Activated CD4-positive, alpha-beta T cell treated with anti-CD3 and anti-CD28 coated beads, Interleukin-2, amount 10 ng/mL, durations not matched to agents 7 days and 5 days (primary cell): ENCODE measurements around the gene IGSF5. TPM values are rescaled to one million over a fixed set of nuclear protein-coding genes. Genes with fewer than 3 reads are reported as not detected.

Experiments used
- CTCF ChIA-PET: fragments of 350-600 bp; sonication (Branson Sonifier 250); formaldehyde crosslinking; loops from one replicate; lab custom pipeline; 2021; ENCODE audit warnings: antibody characterized with exemption; lab: Charles Lee
- POLR2A ChIA-PET: fragments of 350-600 bp; sonication (Branson Sonifier 250); formaldehyde crosslinking; loops from one replicate; lab custom pipeline; 2021; ENCODE audit warnings: antibody characterized with exemption; lab: Charles Lee
- DNase-seq: peaks from one replicate; pipeline ENCODE4 v3.0.0-alpha.2; 2020
- H3K27ac Mint-ChIP-seq: one replicate; pipeline ENCODE4 v1.8.0; 2021; ENCODE audit warnings: mild to moderate bottlenecking, moderate library complexity, mixed read lengths
- H3K27me3 Mint-ChIP-seq: one replicate; pipeline ENCODE4 v1.8.0; 2021; ENCODE audit warnings: mixed read lengths
- H3K36me3 Mint-ChIP-seq: one replicate; pipeline ENCODE4 v1.8.0; 2021; ENCODE audit warnings: low read depth, mixed read lengths
- H3K4me1 Mint-ChIP-seq: one replicate; pipeline ENCODE4 v1.8.0; 2021; ENCODE audit warnings: mixed read lengths
- H3K4me3 Mint-ChIP-seq: one replicate; pipeline ENCODE4 v1.8.0; 2021; ENCODE audit warnings: mild to moderate bottlenecking, moderate library complexity, mixed read lengths
- H3K9me3 Mint-ChIP-seq: one replicate; pipeline ENCODE4 v1.8.0; 2021; ENCODE audit warnings: mixed read lengths
- total RNA-seq, 2 experiments: library from RNA; stranded (reverse); gene quantifications; one replicate each; pipeline ENCODE4 v1.2.3, GENCODE V29; 2021

The IGSF5 gene
- total RNA-seq, 2 experiments from 2014 or later: not detected

DNA sequence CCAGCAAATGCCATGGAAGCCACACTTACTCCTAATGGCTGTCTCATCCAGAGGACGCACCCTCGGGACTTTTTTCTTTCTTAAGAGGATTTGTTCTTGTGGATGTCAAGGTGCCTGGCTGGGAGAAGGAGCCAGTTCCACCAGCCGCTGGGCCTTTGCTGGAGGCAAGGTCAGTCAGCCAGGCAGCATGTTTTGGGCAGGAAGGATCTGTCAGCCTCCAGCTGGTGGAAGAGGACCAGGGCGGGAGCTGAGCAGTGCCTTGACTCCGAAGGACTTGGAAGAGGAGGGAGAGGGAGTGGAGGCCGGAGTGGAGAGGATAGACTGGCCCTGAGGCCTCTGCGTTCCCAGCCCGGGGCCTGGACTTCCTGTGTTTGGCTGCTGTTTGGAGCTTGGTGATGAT is 5.7 kb downstream of the IGSF5 start:
- Mint-ChIP-seq H3K4me3 (no peak overlapping the region), H3K36me3 (no peaks in the 10 kb centered on the region), H3K27ac (no peak overlapping the region), H3K27me3 (no peaks in the 10 kb centered on the region), H3K4me1 (no peaks in the 10 kb centered on the region), H3K9me3 (no peaks in the 10 kb centered on the region)
- ChIA-PET CTCF (no interaction called here), POLR2A (no interaction called here)
- no peak for DNase-seq

DNA sequence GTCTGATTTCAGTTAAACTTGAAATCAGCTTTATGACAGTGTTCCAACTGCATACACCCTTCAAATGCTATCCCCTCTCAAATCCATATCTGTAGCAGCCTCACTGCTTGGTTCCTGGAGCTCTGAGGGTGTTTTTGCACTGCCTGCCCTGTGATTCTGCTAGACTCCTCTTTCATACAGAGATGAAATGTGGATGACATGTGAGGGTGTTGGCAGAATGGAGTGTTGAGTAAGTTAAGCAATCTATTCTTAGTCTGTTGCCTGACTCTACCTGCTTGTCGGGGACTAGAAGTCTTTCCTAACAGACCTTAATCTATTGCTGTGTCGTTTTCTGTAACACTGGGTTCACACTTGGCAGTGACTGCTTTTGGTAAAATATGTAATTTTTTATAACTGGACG is 9.8 kb downstream of the IGSF5 start:
- H3K9me3 Mint-ChIP-seq: no peaks in the 10 kb centered on the region
- no peak for DNase-seq
- CTCF ChIA-PET: no interaction called here
- H3K27ac Mint-ChIP-seq: no peak overlapping the region
- H3K4me1 Mint-ChIP-seq: no peaks in the 10 kb centered on the region
- H3K4me3 Mint-ChIP-seq: no peak overlapping the region
- POLR2A ChIA-PET: no interaction called here
- no peaks in the 10 kb centered on the region for H3K27me3 Mint-ChIP-seq
- H3K36me3 Mint-ChIP-seq: no peaks in the 10 kb centered on the region

DNA sequence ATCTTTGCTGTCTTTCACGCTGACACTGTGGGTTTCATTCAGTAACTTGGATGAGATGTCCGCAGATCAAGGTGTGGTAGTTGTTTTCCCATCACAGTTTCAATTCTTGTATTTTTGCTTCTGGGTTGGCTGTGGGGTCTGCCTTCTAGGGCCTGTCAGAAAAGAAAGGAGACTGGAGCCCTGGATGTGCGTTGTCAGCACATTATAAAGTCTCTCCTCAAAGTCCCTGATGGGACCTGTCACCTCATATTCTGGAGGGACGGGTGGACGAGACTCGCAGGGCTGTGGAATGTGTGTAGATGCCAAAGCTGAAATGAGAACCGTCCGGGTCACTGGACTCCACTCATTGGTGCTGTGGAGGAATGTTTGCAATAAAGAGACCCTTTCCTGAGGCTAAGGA is 11.3 kb downstream of the IGSF5 start:
- H3K27ac Mint-ChIP-seq: no peak overlapping the region
- no peaks in the 10 kb centered on the region for H3K4me1 Mint-ChIP-seq
- H3K36me3 Mint-ChIP-seq: no peaks in the 10 kb centered on the region
- no peaks in the 10 kb centered on the region for H3K9me3 Mint-ChIP-seq
- ChIA-PET CTCF (no interaction called here), POLR2A (no interaction called here)
- no peaks in the 10 kb centered on the region for H3K27me3 Mint-ChIP-seq
- no peak for DNase-seq
- no peak overlapping the region for H3K4me3 Mint-ChIP-seq

DNA sequence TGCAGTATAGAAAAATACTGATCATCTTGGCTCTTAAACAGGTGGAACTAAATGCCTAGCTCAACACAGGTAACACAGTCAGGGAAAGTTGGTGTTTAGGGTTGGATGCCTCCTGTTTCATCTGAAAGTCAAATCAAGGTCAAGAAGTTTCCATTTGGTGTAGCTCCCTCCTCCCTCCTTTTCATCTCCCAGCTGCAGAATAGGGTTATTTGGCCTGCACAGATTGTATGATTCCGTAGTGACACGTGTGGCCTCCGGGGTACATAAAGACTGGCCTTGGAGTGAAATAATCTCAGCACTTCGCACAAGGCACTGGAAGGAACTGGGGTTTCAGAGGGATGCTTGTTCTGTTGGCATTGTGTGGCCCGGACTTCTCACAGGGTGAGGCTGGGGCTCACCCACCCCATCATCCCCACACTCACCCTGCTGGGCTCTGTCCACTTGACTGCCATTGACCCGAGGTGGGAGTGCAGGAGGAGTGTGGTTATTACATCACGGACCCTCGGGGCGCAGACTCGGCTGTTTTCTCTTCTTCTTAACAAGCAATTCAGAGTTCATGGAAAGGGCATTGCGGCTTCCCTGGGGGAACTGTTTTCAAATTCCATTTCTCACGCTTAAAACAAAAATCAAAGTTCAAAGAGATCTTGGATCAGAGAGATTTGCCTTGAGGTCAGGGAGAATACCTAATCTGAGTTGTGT is 18.4 kb downstream of the IGSF5 start:
- H3K4me1 Mint-ChIP-seq: no peaks in the 10 kb centered on the region
- DNase-seq: no peak
- no peak overlapping the region for H3K27ac Mint-ChIP-seq
- ChIA-PET POLR2A (no interaction called here), CTCF (no interaction called here)
- H3K4me3 Mint-ChIP-seq: no peak overlapping the region
- H3K9me3 Mint-ChIP-seq: no peaks in the 10 kb centered on the region
- H3K27me3 Mint-ChIP-seq: no peaks in the 10 kb centered on the region
- H3K36me3 Mint-ChIP-seq: no peaks in the 10 kb centered on the region

DNA sequence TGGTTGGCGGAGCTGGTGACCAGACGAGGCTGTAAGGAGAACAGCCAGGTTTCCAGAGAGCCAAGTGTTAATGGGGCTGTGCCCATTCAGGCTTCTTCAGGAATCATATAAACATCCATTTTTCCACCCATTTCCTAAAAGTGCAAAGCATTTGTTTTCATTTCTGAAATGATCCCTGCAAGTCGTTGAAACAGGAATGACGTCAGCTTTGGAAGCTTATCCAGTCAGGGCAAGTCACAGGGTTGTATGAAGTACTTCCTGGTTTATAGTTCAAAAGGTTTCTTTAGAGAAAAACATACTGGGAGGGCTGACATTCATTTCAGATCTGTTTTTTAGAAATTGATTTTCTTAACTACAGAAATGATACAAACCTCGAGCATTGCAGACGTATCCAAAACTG is 29.2 kb downstream of the IGSF5 start:
- Mint-ChIP-seq H3K27ac (no peak overlapping the region), H3K4me1 (no peaks in the 10 kb centered on the region), H3K4me3 (no peak overlapping the region), H3K27me3 (no peaks in the 10 kb centered on the region), H3K9me3 (no peaks in the 10 kb centered on the region), H3K36me3 (no peaks in the 10 kb centered on the region)
- ChIA-PET POLR2A (no interaction called here), CTCF (no interaction called here)
- no peak for DNase-seq

DNA sequence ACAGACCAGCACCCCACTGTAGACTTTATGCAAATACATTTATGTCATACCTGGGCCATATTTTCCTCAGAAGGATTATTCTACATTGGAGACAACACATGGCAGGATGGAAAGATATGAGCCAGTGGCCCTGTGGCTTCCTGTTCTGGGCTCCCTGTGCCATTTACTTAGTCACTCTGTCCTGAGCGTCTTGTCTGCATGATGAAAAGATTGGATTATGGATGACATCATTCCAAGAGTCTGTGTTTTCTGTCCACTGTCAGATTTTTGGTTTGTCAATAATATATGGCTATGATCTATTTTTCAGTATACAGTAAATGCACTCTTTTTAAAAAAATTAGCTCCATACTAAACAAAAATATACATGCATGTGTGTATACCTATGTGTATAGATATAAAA is 30.8 kb downstream of the IGSF5 start:
- no peaks in the 10 kb centered on the region for H3K36me3 Mint-ChIP-seq
- ChIA-PET POLR2A (no interaction called here), CTCF (no interaction called here)
- H3K9me3 Mint-ChIP-seq: no peaks in the 10 kb centered on the region
- H3K27me3 Mint-ChIP-seq: no peaks in the 10 kb centered on the region
- no peak overlapping the region for H3K4me3 Mint-ChIP-seq
- no peak overlapping the region for H3K27ac Mint-ChIP-seq
- no peaks in the 10 kb centered on the region for H3K4me1 Mint-ChIP-seq
- DNase-seq: no peak

DNA sequence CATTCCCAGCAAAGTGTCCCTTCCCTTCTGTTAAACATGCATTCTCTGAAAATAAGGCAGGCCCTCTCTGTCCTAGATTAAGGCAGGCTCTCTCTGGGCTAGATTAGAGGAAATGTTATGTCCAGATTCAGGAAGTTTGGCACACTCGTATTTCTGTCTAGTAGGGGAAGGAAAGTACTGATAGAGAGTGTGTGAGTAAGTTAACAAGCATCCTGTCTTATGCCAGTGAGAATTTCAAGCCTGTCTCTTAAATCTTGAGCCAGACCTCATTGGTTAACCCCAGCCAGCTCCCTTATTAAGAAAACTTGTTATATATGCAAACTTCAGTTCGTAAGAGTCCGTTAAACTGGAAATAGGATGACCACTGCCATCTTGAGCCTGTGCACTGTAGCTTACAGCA is 31.6 kb downstream of the IGSF5 start:
- Mint-ChIP-seq H3K9me3 (no peaks in the 10 kb centered on the region), H3K27ac (no peak overlapping the region), H3K36me3 (no peaks in the 10 kb centered on the region), H3K27me3 (no peaks in the 10 kb centered on the region), H3K4me3 (no peak overlapping the region), H3K4me1 (no peaks in the 10 kb centered on the region)
- no peak for DNase-seq
- ChIA-PET POLR2A (no interaction called here), CTCF (no interaction called here)

DNA sequence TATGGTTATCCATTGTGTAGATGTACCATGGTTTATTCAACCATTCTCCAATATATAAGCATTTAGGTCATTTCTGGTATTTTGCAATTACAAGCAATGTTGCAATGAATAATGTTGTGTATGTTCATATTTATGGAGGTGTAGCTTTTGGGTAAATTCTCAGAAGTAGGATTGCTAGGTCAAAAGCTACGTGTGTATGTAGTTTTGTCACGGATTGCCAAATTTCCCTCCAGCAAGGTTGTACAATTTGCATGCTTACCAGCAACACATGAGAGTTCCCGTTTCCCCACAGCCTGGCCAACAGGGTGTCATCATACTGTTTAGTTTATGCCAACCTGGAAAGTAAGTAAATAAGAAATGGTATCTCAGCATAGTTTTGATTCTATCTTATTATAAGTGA is 36.3 kb downstream of the IGSF5 start:
- ChIA-PET POLR2A (no interaction called here), CTCF (no interaction called here)
- no peaks in the 10 kb centered on the region for H3K9me3 Mint-ChIP-seq
- no peaks in the 10 kb centered on the region for H3K4me1 Mint-ChIP-seq
- H3K27ac Mint-ChIP-seq: no peak overlapping the region
- DNase-seq: no peak
- H3K4me3 Mint-ChIP-seq: no peak overlapping the region
- H3K36me3 Mint-ChIP-seq: no peaks in the 10 kb centered on the region
- H3K27me3 Mint-ChIP-seq: no peaks in the 10 kb centered on the region

DNA sequence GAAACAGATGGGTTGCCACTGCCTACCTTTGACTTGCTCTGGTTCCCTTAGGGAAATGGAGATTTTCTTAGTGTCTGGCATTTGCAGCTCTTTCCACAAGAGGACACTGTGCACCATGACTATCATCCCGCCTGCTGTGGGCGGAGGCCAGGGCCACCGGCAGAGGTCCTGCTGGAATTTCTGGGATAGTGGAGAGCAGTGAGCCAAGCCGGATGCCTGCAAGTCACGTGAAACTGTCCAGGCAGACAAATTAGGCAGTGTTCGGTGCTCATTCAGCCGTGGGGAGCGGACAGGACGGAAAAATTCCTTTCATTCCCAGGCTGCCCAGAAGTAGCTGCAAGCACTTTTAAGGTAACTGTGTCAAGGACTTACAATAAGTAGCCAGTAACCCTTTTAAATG is 43.4 kb downstream of the IGSF5 start:
- DNase-seq: no peak
- Mint-ChIP-seq H3K4me3 (no peak overlapping the region), H3K36me3 (no peaks in the 10 kb centered on the region), H3K4me1 (no peaks in the 10 kb centered on the region), H3K27me3 (no peaks in the 10 kb centered on the region), H3K27ac (no peak overlapping the region), H3K9me3 (no peaks in the 10 kb centered on the region)
- CTCF ChIA-PET: no interaction called here
- POLR2A ChIA-PET: no interaction called here

DNA sequence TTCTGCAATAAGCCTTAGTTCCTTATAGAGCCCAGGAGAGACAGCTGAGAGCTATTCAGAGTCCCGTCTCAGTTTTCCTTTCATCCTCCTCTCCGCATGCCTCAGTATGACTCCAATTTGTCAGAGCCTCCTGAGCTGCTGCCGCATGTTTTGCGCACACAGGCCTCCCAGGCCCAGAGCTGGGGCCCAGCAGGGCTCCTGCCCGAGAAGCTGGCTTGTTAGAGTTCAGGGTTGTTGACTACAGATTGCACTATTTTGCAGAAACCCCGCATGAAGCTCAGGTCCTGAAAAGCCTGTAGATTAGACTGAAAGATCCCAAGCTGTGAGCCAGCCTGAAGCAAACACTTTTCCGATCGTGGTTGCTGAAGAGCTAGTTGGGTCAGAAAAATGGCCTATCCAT is 51.5 kb downstream of the IGSF5 start:
- Mint-ChIP-seq H3K27me3 (no peaks in the 10 kb centered on the region), H3K4me1 (no peaks in the 10 kb centered on the region), H3K36me3 (no peaks in the 10 kb centered on the region), H3K27ac (no peak overlapping the region), H3K9me3 (no peaks in the 10 kb centered on the region), H3K4me3 (no peak overlapping the region)
- POLR2A ChIA-PET: no interaction called here
- DNase-seq: no peak
- CTCF ChIA-PET: no interaction called here

DNA sequence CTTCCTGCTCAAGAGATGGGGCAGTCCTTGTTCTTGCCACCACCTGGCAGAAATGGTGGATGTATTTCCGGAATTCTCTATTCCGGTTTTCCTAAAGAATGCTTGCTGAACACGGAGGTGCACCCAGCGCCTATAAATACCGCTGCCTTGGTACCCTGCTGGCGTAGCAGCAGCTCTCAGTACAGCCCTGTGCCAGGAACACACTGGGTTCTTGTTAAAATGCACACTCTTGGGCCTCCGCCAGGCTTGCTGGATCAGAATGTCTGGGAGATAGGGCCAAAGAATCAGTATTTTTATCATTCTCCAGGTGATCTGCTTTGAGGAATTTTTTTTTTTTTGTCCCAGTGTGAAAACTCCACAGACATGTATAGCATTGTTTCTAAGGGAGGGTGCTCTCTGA is 54.2 kb downstream of the IGSF5 start:
- no peaks in the 10 kb centered on the region for H3K36me3 Mint-ChIP-seq
- H3K9me3 Mint-ChIP-seq: no peaks in the 10 kb centered on the region
- no peak overlapping the region for H3K4me3 Mint-ChIP-seq
- CTCF ChIA-PET: no interaction called here
- no peak for DNase-seq
- POLR2A ChIA-PET: no interaction called here
- no peaks in the 10 kb centered on the region for H3K27me3 Mint-ChIP-seq
- no peak overlapping the region for H3K27ac Mint-ChIP-seq
- H3K4me1 Mint-ChIP-seq: no peaks in the 10 kb centered on the region

DNA sequence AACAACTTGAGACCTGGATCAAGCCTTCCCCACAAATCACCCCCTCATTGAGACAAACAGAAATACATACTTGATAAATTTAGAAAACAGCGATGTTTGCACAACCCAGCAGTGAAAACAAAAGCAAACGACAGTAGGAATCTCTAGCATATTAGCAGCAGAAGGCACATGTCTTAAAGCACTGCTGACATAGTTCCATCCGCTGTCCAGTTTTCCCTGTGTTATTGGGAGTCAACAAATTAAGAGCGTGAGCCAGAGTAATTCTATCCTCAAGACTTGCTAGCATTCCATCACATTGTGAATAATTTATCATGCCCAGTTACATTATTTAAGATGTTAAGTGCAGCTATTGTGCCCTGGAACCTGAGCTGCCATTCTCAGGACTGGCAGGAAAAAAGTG is 55.3 kb downstream of the IGSF5 start:
- Mint-ChIP-seq H3K27me3 (no peaks in the 10 kb centered on the region), H3K27ac (no peak overlapping the region), H3K36me3 (no peaks in the 10 kb centered on the region), H3K4me3 (no peak overlapping the region), H3K9me3 (no peaks in the 10 kb centered on the region), H3K4me1 (no peaks in the 10 kb centered on the region)
- CTCF ChIA-PET: no interaction called here
- DNase-seq: no peak
- POLR2A ChIA-PET: no interaction called here

DNA sequence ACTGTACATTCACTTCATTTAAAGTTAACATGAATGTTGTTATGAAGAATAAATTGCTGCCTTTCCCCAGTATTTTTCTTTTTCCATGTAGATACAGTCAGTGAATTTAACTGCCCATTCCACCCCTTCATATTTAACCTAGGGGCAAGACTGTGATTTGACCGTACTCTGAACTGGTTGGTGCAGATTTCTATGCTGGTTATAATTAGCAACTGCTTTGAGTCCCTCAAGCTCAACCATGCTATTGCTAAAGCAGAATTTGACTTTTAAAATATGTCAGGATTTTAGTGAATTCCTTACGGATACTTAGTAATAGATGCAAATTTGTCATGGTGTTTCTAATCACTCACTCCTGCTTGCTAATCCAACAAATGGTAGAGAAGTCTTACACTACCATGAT is 57.2 kb downstream of the IGSF5 start:
- peaks cover 3% of the 10 kb centered on the region for H3K9me3 Mint-ChIP-seq
- DNase-seq: no peak
- no peak overlapping the region for H3K27ac Mint-ChIP-seq
- H3K27me3 Mint-ChIP-seq: no peaks in the 10 kb centered on the region
- no peaks in the 10 kb centered on the region for H3K36me3 Mint-ChIP-seq
- ChIA-PET POLR2A (no interaction called here), CTCF (no interaction called here)
- no peak overlapping the region for H3K4me3 Mint-ChIP-seq
- no peaks in the 10 kb centered on the region for H3K4me1 Mint-ChIP-seq

DNA sequence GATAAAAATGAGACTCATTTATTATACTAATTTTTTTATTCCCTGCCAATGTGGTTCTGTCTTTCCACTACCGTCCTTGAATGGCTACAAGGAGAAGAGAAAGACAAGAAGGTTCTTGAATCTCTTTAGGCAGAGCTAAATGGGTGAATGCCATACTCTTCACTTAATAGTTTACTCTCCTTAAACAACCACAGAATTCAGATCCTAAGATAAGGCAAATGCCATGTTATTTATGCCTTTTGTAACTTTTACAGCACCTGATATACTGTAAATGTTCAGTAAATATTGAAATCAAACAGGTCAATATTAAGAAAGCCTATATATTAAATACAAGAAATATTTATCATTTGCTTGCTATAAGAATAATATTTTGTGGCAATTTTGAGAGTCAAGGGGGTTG is 58.4 kb downstream of the IGSF5 start:
- Mint-ChIP-seq H3K27ac (no peak overlapping the region), H3K9me3 (peaks cover 3% of the 10 kb centered on the region), H3K4me3 (no peak overlapping the region), H3K36me3 (no peaks in the 10 kb centered on the region), H3K27me3 (no peaks in the 10 kb centered on the region), H3K4me1 (no peaks in the 10 kb centered on the region)
- ChIA-PET CTCF (no interaction called here), POLR2A (no interaction called here)
- DNase-seq: no peak
